GM19035 (cell line): ENCODE measurements around the gene FUS.

Source experiments
- ATAC-seq: cut with Tn5 transposase; IDR thresholded peaks from one replicate; pipeline ENCODE4 v1.9.1; 2021; ENCODE audit not compliant: unreplicated experiment

FUS gene

DNA sequence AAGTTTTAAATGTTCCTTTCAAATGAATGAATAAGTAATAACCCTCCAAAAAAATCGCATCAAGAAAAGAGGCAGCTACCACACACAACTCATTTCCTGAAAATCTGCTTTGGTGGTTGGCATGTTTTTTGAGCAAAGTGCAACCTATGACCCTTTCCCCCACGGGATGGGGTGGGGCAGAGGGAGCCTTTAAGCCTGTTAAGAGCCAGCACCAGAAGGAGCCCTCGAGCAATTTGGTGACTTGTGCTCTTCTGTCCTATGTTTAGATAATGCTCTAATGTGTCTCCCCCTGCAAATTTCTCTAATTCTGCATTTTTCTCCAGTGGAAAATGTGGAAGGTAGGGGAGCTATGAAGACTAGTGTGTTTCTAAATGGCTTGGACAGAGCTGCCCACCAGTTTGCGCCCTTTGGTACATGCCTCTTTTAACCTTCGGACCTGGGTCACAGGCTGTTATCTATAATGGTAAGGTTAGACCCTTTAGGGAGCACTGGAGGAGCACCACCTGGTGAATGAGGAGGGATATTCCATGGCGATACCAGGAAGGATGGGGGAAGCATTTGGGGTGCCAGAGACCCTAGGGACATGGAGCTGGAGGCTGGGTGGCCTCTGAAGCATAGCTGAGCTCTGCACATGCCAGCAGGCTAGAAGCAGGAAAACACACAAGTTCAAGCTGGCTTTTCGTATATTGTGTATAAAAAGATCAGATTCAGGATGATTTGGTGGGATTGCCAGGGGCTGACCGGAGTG lies 21.1 kb downstream of the FUS start:
- no peak for ATAC-seq

DNA sequence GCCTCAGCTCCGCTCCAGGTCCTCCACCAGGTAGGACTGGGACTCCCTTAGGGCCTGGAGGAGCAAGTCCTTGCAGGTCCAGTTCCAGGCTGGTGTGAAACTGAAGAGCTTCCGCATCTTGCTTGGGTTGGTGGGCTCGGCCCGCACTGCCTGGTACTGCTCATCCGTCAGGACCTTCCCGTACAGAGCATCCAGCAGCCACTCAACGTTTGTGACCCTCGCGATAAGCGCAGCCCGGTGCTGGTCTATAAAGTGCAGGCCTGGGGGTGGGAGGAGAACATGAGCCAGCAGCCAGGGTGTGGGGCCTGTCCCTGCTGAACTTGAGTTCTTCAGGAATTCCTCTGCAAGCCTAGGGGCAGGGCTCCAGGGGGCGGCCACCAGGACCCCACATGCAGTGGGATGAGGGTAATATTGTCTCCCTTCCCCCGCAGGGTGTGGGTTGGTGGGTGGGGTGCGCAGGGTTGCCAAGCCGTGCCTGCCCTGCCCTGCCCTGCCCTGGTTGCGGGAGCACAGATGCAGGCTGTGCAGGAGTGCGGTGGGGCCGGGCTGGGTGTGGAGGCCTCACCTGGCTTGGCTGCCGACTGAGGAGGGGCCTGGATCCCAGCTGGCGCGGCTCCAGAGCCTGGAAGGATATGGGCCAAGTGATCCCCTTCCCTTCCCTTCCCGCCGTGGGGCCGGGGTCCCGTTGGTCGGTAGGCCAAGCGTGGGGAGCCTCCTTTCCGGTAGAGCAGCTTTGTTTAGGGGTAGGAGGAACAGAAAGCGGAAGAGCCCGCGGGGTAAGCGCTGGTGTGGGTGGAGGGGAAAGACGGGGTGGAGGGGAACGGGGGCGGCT lies 21.9 kb downstream of the FUS start:
- ATAC-seq: peak; percentile 50

DNA sequence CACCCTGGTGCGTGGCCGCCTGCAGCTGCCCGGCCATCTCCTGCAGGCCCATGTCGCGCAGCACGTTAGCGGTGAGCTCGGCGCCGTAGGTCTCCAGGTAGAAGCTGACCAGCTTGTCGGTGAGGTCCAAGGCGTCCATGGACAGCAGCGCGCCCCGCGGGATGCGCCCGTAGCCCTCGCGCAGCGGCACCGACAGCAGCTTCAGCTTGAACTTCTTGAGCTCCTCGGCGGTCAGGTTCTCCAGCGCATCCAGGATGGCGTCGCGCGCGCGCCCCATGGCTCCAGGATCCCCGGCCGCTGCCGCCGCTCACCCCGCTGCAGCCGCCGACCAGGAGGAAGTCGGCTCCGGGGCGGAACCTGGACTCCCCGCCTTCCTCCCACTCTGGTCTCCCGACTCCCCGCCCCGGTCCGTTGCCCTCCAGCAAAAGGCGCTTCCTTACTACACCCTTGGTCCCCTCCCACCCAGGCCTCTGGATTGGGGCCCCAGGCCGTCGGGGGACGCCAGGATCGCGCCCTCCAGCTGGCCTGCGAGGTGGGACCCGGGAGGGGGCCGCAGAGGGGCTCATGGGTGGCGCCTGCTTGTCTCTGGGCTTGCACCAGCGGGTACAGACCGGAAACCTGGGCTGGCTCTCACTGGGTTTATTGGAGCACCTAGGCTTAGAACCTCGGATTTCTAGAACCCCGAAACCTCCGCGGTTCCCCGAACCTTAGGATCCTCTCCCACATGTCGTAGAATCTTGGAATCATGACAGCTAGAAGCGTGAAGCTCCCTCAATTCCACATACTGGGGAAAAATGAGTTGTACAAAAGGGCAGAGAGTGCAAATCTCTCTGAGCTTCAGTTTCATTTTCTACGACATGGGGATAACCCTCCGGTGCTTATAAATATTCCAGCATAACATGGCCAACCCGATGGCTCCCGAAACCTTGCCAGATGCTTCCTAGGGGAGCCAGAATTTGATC lies 22.8 kb downstream of the FUS start, which contains the start of gene PYCARD:
PYCARD (minus strand) TSS at position 347 of the 962 bp plus-strand sequence; CDS start at position 277, 70 bp downstream.
- peak; percentile 42 for ATAC-seq

DNA sequence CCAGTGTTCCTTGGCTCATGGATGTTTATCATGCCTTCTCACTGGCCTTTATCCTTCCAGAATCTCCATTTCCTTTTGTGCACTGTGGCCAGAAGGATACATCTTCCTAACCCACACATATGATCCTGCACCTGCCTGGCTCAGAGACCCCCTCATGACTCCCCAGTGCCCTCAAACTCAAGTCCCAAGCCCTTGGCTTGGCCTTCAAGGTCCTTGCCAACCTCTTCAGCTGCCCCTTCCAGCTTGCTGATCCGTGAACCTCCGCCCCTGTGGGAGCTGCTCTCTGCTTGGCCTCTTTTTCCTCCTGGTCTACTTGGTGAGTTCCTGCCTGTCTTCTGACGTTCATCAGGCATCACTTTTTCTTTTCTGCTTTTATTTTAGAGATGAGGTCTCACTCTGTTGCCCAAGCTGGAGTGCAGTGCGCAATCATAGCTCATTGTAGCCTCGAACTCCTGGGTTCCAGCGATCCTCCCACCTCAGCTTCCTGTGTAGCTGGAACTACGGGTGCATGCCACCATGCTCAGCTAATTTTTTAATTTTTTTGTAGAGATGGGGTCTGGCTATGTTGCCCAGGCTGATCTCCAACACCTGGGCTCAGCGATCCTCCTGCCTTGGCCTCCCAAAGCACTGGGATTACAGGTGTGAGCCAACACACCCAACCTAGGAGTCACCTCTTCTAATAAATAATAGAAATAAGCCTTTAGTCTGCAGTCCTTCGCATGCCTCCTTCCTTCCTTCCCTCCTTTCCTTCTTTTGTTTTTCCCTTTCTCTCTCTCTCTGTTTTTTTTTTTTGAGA lies 25.1 kb downstream of the FUS start:
- no peak for ATAC-seq

DNA sequence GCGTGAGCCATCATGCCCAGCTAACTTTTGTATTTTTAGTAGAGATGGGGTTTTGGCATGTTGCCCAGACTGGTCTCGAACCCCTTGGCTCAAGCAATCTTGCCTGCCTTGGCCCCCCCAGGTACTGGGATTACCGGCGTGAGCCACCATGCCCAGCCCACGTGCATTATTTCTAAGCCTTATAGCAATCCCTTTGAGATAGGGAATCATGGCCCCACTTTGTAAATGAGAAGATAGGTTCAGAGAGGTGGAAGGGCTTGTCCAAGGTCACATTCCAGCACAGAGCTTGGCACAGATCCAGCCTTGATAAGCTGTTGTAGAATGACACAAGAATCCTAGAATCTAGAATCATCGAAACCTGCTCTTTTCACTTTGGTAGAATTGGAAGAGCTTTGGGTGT lies 26.8 kb downstream of the FUS start:
- ATAC-seq: no peak

DNA sequence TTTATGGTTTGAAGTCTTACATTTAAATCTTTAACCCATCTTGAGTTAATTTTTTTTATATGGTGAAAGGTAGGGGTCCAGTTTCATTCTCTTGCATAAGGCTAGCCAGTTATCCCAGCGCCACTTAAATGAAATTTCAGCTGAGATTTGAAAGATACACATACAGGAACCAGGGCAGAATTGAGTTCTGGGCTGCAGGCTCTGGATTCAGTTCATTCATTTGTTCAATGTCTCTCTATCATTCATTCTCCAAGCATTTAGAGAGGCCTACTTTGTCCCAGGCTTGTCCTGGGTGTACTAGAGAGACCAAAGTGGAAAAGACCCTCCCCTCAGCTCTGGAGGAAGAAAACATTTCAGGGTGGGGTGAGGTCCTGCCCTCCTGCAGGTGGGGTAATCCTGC lies 33.4 kb downstream of the FUS start:
- no peak for ATAC-seq

DNA sequence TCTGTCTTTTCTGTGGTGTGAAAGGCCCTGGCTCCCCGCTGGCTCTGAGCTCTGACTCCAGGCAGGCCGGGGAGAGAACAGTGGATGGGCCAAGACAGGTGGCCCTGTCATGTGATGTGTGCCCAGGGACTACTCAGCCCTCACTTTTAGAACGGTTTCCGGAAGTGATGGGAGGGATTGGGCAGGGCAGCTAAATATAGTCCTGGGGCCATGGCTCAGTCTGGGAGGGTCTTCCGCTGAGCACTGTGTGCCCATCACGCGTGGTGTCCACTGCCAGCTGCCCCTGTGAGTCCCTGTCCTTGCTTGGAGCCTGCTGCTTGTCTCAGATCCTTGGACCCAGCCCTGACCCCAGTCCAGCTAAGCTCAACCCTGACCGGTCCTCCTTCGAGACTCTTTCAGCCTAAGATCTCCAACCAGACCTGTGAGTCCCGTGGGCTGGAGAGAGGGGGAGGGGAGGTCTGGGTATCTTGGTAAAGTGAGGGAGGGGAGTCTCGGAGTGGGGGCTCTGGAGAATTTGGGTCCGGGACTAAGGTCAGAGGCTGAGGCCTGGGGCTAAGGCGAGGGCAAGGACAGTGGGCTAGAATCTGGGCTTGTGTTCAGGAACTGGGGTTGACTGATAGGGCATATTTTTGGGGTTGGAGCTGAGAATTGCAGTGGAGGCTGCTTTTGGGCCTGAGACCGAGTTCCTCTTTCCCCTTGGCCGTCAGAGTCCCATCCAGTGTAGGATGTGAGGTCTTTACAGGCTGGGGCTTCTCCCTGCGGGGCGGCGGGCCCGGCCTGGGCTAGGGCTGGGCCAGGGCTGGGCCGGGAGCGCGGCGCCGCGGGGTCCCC lies 34.2 kb downstream of the FUS start, which contains the start of gene TRIM72:
TRIM72 (plus strand) TSS at position 243 of the 831 bp plus-strand sequence. CDS start 620 bp downstream, outside the sequence.
- no peak for ATAC-seq

DNA sequence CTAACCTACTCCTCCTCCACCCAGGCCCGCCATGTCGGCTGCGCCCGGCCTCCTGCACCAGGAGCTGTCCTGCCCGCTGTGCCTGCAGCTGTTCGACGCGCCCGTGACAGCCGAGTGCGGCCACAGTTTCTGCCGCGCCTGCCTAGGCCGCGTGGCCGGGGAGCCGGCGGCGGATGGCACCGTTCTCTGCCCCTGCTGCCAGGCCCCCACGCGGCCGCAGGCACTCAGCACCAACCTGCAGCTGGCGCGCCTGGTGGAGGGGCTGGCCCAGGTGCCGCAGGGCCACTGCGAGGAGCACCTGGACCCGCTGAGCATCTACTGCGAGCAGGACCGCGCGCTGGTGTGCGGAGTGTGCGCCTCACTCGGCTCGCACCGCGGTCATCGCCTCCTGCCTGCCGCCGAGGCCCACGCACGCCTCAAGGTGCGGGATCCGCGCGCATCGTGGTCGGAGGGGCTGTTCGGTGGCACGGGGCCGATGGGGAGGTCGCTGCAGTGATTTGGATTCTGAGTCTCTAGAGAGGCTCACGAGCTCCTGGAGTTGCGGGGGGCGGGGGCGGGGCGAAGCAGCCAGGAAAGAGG lies 34.9 kb downstream of the FUS start:
- no peak for ATAC-seq

DNA sequence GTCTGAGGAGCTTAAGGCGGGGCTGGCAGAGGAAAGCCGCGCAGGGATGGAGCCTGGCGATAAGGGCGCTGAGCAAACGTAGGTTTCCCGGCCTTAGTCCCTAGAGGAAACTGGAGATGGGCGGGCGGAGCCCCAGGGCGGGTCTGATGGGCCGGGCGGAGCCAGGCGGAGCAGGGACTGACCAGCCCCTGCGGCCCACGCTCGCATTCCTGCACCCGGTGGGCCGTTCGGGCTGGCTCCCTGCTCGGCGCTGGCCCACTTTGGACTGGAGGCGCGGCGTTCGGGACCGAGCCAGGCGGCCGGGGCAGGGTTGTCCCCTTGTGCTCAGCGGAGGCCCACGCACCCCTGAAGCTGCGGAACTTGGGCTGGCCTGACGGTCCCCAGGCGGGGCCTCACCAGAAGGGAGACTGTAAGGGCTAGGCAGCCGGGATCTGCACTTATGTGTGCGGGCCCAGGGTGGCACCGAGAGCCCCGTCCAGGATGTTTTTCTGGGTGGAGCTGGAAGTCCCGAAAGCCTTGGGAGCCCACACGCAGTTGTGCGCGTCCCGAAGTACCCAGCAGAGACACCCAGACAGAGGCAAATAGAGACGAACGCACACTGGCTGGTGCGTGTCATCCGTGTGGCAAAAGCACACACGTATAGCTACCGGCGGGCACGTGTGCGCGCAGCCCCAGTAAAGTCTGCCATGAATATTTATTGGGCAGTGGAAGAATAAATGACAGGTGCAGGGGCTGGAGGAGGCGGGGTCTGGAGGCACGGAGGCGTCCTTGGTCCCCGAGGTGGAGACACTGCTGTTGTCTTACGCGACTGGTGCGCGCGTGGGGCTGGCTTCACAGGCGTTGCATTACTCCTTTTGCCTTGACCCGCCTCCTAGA lies 35.6 kb downstream of the FUS start:
- ATAC-seq: no peak

DNA sequence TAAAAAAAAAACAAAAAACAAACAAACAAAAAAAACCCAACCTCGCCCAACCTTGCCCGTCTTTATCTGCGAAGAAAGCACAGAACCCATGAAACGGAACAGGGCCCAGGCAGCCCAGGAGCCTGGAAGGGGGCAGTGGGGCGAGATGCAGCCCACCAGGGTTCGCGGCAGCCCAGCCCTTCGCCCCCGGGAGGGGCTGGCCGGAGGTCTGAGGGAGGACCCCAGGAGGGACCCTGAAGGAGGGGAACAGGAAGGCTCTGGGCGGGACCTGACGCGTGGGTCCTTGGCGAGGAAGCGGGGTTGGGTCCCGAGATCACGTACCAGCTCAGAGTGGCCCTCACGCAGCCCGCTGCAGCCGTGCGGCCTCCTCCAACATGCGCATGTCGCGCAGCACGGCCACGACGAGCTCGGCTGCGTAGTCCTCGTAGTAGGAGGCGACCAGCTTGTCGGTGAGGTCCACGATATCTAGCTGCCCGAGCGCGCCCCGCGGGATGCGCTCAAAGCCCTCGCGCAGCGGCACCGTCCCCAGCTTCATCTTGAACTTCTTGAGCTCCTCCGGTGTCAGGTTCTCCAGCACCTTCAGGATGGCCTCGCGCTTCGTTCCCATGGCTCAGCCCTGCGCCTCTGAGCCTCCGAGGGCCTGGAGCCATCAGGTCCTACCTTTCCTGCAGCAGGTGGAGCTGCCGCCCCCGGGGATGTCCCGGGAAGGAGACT lies 36.6 kb downstream of the FUS start, which contains the start of gene PYDC1:
PYDC1 (minus strand) TSS at position 714 of the 714 bp plus-strand sequence; CDS start at position 607, 107 bp downstream.
- no peak for ATAC-seq

DNA sequence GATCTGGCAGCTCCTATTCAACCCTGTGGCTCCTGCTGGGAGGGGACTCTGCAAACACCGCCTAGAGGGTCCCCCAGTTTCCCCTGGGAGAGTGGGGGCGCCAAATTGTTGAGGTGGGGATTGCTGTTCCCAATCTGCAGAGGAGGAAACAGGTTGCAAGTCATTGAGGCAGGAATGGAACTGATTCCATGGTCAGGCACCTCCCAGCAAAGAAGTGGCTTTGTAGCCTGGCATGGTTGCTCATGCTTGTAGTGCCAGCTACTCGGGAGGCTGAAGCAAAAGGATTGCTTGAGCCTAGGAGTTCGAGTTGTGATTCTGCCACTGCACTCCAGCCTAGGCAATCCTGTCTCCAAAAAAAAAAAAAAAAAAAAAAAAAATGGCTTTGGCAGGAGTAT lies 37.2 kb downstream of the FUS start:
- no peak for ATAC-seq

DNA sequence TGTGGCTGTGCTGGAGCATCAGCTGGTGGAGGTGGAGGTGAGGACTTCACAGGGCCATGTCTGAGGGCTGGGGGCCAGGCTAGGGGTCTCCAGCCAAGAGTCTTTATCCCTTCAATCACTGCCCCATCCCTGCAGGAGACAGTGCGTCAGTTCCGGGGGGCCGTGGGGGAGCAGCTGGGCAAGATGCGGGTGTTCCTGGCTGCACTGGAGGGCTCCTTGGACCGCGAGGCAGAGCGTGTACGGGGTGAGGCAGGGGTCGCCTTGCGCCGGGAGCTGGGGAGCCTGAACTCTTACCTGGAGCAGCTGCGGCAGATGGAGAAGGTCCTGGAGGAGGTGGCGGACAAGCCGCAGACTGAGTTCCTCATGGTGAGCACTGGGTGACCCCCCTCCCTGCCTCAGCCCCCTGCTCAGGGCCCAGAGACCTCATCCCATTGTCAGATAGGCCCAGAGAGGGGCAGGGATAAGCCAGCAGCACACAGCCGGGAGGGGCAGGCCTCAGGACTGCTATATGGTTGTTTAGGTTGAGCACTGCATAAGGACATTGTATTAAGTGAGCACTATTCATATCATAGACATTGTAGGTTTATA lies 39.3 kb downstream of the FUS start:
- no peak for ATAC-seq

DNA sequence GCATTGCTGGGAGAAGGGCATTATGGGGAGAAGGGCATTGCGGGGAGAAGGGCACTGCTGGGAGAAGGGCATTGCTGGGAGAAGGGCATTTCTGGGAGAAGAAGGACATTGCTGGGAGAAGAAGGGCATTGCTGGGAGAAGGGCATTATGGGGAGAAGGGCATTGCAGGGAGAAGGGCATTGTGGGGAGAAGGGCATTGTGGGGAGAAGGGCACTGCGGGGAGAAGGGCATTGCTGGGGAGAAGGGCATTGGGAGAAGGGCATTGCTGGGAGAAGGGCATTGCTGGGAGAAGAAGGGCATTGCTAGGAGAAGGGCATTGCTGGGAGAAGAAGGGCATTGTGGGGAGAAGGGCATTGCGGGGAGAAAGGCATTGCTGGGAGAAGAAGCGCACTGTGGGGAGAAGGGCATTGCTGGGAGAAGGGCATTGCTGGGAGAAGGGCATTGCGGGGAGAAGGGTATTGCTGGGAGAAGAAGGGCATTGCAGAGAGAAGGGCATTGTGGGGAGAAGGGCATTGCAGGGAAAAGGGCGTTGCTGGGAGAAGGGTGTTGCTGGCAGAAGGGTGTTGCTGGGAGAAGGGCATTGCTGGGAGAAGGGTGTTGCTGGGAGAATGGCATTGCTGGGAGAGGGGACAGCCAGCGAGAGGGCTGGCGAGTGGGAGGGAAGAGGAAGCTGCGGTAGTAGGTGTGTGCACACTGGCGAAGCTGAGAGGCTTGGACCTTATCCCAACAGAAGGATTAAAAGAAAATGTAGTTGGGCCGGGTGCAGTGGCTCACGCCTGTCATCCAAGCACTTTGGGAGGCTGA lies 41.6 kb downstream of the FUS start:
- no peak for ATAC-seq

DNA sequence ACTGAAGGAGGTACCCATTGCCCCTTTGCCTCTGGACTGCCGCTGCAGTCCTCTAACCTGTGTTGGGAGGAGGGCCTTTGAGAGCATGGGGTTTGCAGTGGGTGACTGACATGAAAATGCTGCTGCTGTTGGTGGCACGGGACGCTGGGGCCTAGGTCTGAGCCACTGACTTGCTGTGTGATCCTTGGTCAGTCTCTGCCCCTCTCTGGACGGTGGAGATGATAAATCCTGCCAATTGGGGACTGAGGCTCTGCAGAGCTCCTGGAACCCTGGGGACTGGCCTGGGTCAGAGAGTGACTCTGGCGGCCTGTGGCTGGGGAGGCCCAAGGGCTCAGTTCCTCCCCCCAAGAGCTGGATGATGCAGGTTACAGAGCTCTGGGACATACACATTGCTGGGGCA lies 43.1 kb downstream of the FUS start:
- ATAC-seq: no peak

DNA sequence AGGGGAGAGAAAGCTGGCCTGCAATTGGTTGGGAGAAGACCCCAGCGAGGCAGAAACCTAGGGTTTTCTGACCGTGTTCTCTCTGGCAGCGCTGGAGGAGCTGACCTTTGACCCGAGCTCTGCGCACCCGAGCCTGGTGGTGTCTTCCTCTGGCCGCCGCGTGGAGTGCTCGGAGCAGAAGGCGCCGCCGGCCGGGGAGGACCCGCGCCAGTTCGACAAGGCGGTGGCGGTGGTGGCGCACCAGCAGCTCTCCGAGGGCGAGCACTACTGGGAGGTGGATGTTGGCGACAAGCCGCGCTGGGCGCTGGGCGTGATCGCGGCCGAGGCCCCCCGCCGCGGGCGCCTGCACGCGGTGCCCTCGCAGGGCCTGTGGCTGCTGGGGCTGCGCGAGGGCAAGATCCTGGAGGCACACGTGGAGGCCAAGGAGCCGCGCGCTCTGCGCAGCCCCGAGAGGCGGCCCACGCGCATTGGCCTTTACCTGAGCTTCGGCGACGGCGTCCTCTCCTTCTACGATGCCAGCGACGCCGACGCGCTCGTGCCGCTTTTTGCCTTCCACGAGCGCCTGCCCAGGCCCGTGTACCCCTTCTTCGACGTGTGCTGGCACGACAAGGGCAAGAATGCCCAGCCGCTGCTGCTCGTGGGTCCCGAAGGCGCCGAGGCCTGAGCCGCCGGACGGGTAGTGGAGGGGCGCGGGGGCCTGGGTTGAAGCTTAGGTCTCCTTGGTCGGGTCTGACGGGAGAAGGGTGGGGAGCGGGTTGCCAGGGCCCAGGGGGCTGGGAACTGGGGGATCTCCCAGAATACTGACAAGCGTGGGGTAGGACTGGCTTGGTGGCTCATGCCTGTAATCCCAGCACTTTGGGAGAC lies 44.4 kb downstream of the FUS start:
- no peak for ATAC-seq
